ENCODE results near the gene ACER1. TPM values are rescaled to one million over a fixed set of nuclear protein-coding genes. Genes with fewer than 3 reads are reported as not detected.

ACER1 gene
- total RNA-seq, 2 donors from 2014 or later = not detected

DNA sequence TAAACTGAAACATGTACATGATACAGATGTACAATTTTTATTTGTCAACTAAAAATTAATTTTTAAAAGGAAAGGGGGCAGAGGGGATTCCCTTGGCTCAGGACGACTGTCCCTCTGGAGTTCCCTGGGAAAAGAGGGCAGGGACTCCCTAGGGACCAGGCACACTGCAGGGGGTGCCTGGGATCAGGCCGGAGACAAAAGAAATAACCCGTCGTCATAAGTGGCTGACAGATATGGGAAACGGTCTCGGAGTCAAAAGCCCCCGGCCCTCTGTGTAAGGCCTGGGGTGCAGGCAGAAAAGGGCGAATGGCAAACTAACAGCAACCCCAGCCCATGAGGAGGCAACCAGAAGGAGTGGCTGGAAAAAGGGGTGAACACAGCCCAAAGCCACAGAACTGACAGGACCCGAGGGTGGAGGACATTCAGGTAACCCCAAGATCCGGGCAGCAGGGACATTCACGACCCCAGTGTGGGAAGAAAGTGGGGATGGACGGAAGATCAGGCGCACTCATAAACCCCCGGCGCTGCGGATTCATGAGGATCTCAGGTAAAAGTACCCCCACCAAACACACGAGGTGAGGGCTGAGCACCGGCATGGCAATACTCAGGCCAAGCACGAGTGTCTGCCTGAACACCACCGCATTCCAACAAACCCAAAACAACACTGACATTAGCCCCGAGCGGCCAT, 60.4 kb downstream of the ACER1 start:
- DNase-seq (ENCODE audit: low spot score) = no peak

DNA sequence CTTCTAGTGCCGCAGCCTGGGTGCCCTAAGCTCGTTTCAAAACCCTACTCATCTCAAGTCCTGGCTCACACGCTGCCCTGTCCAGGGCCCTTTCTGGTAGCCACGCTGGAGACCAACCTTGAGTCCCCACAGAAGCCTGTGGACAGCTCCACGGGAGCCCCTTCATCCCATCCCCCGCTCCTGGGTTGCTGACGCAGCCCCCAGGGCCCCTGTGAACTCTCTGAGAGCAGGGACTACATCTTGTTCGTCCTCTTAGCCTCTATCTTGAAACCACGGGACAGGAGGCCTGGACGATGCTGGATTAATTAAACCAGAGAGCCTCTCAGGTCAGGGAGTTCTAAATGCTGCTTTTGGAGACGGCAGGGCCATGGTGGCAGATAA, 61.0 kb downstream of the ACER1 start:
- DNase-seq (ENCODE audit: low spot score) = no peak
- Histone ChIP-seq H3K27ac (peak overlapping the region; percentile 94), H3K4me1 (ENCODE audit: control insufficient read depth in 1 of 2, low read depth in 2 of 2) (peaks cover 53 to 64% of the 10 kb centered on the region in 2 donors), H3K4me3 (peak overlapping the region; percentile 64), H3K27me3 (replicated peaks; ENCODE audit: insufficient read depth) (no peaks in the 10 kb centered on the region), H3K9me3 (no peaks in the 10 kb centered on the region), H3K36me3 (peaks cover 10% of the 10 kb centered on the region)
- TF ChIP-seq, protein P1, sequence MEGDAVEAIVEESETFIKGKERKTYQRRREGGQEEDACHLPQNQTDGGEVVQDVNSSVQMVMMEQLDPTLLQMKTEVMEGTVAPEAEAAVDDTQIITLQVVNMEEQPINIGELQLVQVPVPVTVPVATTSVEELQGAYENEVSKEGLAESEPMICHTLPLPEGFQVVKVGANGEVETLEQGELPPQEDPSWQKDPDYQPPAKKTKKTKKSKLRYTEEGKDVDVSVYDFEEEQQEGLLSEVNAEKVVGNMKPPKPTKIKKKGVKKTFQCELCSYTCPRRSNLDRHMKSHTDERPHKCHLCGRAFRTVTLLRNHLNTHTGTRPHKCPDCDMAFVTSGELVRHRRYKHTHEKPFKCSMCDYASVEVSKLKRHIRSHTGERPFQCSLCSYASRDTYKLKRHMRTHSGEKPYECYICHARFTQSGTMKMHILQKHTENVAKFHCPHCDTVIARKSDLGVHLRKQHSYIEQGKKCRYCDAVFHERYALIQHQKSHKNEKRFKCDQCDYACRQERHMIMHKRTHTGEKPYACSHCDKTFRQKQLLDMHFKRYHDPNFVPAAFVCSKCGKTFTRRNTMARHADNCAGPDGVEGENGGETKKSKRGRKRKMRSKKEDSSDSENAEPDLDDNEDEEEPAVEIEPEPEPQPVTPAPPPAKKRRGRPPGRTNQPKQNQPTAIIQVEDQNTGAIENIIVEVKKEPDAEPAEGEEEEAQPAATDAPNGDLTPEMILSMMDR (IDR thresholded peaks at IDR 0.05) = no peak
- ATAC-seq (ENCODE audit: insufficient number of reproducible peaks, low FRiP score, low read depth) = no peak

More for the DNA sequence above, 60.4 kb downstream of the ACER1 start:
- TF ChIP-seq, protein P1 (IDR thresholded peaks at IDR 0.05) = no peak
- Histone ChIP-seq H3K27me3 (replicated peaks; ENCODE audit: insufficient read depth) (no peaks in the 10 kb centered on the region), H3K4me3 (peak overlapping the region; percentile 64), H3K9me3 (no peaks in the 10 kb centered on the region), H3K4me1 (ENCODE audit: control insufficient read depth in 1 of 2, low read depth in 2 of 2) (peaks cover 60 to 70% of the 10 kb centered on the region in 2 donors), H3K27ac (peak overlapping the region; percentile 94), H3K36me3 (peaks cover 5% of the 10 kb centered on the region)
- no peak for ATAC-seq (ENCODE audit: insufficient number of reproducible peaks, low FRiP score, low read depth)

DNA sequence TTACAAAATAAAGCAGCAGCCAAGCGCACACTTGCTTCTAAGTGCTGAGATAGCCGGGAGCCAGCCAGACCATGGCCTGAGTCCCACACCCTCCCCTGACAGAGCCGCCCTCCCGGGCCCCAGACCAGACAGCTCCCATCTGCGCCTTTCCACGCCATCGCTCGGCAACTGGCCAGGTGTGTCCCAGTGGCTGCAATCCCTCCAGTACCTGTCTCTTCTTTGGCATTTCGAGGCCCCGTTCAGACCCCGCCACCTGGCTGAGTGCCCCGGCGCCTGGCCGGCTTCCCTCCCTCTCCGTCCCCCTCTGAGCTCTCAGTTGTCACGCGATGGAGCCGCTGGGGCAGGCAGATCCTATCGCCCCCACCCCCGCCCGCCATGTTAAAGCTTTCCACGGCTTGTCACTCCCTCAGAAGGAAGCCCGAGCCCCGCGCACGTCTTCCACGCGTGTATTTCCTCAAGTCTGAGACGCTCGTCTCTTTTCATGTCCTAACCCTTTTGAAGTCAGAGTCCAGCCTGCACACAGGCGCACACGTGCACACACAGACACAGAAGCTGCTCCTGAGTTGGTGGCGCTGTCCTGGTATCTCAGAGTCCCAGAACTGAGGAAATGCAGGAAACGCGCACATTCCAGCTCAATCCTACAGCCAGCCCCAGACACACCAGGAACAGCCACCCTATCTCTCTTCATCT, 61.5 kb downstream of the ACER1 start:
- TF ChIP-seq, protein P1 (IDR thresholded peaks at IDR 0.05) = no peak
- peak overlapping the region; percentile 94 for H3K27ac ChIP-seq
- no peaks in the 10 kb centered on the region for H3K9me3 ChIP-seq
- peaks cover 10% of the 10 kb centered on the region for H3K36me3 ChIP-seq
- peaks cover 49 to 58% of the 10 kb centered on the region in 2 donors for H3K4me1 ChIP-seq (ENCODE audit: control insufficient read depth in 1 of 2, low read depth in 2 of 2)
- H3K27me3 ChIP-seq (replicated peaks; ENCODE audit: insufficient read depth) = no peaks in the 10 kb centered on the region
- peak overlapping the region; percentile 64 for H3K4me3 ChIP-seq
- no peak for DNase-seq (ENCODE audit: low spot score)
- ATAC-seq (ENCODE audit: insufficient number of reproducible peaks, low FRiP score, low read depth) = no peak

DNA sequence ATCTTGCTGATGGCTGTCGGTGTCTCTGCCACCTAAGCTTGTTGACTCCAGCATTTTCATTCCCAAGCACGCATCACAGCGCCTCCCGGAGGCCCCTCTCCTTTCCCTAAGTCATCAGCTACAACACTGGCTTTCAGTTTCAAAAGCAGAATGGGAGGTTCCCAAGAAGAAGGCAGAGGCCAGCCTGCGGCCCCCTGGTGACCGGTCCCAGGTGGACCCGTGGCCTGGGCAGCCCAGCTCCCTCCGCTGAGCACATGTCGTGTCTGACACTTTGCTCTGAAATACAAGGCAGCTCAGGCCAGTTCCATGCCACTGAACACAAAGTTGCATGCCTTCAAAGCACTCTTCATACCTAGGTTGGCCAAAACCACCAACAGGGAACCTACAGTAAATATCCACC, 62.2 kb downstream of the ACER1 start:
- no peaks in the 10 kb centered on the region for H3K9me3 ChIP-seq
- ATAC-seq (ENCODE audit: insufficient number of reproducible peaks, low FRiP score, low read depth) (no peak), DNase-seq (ENCODE audit: low spot score) (no peak)
- peak overlapping the region; percentile 64 for H3K4me3 ChIP-seq
- H3K27ac ChIP-seq = peak overlapping the region; percentile 94
- TF ChIP-seq, protein P1 (IDR thresholded peaks at IDR 0.05) = no peak
- peaks cover 46 to 52% of the 10 kb centered on the region in 2 donors for H3K4me1 ChIP-seq (ENCODE audit: control insufficient read depth in 1 of 2, low read depth in 2 of 2)
- H3K27me3 ChIP-seq (replicated peaks; ENCODE audit: insufficient read depth) = no peaks in the 10 kb centered on the region
- H3K36me3 ChIP-seq = peaks cover 10% of the 10 kb centered on the region

DNA sequence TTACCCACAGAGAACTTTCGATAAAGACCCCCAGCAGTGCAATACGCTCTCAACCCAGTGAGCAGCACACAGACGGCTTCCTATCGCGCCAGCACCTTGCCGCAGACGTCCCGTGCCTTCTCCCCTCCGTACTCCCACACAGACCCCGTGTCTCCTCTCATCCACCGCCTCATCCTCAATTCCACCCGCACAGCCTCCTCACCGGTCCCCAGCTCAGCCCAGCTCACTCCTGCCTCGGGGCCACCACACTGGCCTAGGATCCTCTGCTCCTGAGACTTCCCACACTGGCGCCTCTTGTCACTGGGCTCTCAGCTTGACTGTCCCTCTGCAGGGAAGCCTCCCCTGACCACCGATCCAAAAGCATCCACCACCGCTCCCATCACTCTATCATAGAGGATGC, 62.6 kb downstream of the ACER1 start:
- Histone ChIP-seq H3K4me3 (peak overlapping the region; percentile 64), H3K4me1 (ENCODE audit: control insufficient read depth in 1 of 2, low read depth in 2 of 2) (peaks cover 44 to 48% of the 10 kb centered on the region in 2 donors), H3K27ac (peak overlapping the region; percentile 94)

More for the DNA sequence above, 62.6 kb downstream of the ACER1 start:
- ATAC-seq (ENCODE audit: insufficient number of reproducible peaks, low FRiP score, low read depth) = no peak
- DNase-seq (ENCODE audit: low spot score) = no peak
- Histone ChIP-seq H3K27me3 (replicated peaks; ENCODE audit: insufficient read depth) (no peaks in the 10 kb centered on the region), H3K9me3 (no peaks in the 10 kb centered on the region), H3K36me3 (peaks cover 10% of the 10 kb centered on the region)
- TF ChIP-seq, protein P1 (IDR thresholded peaks at IDR 0.05) = no peak
